B cell (primary cell): Measurements from ENCODE around the gene ARFGAP3. TPM values are rescaled to one million over a fixed set of nuclear protein-coding genes. Genes with fewer than 3 reads are reported as not detected.
A peak's percentile ranks its signal among the peaks of the same experiment; 100 is the strongest.

Experiments
- ATAC-seq: fragments of 200-7000 bp; cut with Tn5 transposase; one replicate; pipeline ENCODE4 v1.10.0; 2021; ENCODE audit warnings: low read depth, mild to moderate bottlenecking, moderate number of reproducible peaks, moderate library complexity
- CTCF ChIA-PET: fragments of 350-600 bp; sonication (Branson Sonifier 250); formaldehyde crosslinking; loops from one replicate; lab custom pipeline; 2021; ENCODE audit warnings: antibody characterized with exemption, inconsistent platforms; lab: Charles Lee
- POLR2A ChIA-PET: fragments of 350-600 bp; sonication (Branson Sonifier 250); formaldehyde crosslinking; loops from one replicate; lab custom pipeline; 2021; ENCODE audit warnings: antibody characterized with exemption; lab: Charles Lee
- DNase-seq: peaks from one replicate; pipeline ENCODE4 v3.0.0; 2013
- H2AFZ ChIP-seq: 2 replicates; pipeline ENCODE4 v1.6.1; 2012; ENCODE audit warnings: mild to moderate bottlenecking, low read depth, low read length; ENCODE audit not compliant: insufficient read depth, poor library complexity, severe bottlenecking
- H3K27ac ChIP-seq, 2 donors: 1 replicate in 1 of 2; 2 replicates in 1 of 2; pipeline ENCODE4 v1.5.1; 2012 to 2013; ENCODE audit warnings: low read length in 2 of 2, mild to moderate bottlenecking in 2 of 2, moderate library complexity in 1 of 2
- H3K27me3 ChIP-seq, 4 experiments: fragments of 200-600 bp in 1 of 4; sonication (generic) in 1 of 4; replicated peaks in 1 of 4; 1 replicate in 2 of 4; 2 replicates in 2 of 4; pipeline versions ENCODE4 v1.6.1 to v1.7.0; 2013 to 2016; ENCODE audit warnings: low read length in 3 of 4, mild to moderate bottlenecking in 2 of 4, mixed read lengths in 1 of 4, moderate library complexity in 1 of 4; ENCODE audit not compliant: insufficient read depth in 4 of 4, control insufficient read depth in 3 of 4; ENCODE audit errors: control extremely low read depth in 1 of 4
- H3K36me3 ChIP-seq, 2 experiments: replicated peaks in 1 of 2; 1 replicate in 1 of 2; 2 replicates in 1 of 2; pipeline versions ENCODE4 v1.6.1 to v1.7.1; 2013; ENCODE audit warnings: low read length in 1 of 2; ENCODE audit not compliant: insufficient read depth in 2 of 2, control insufficient read depth in 1 of 2; ENCODE audit errors: control extremely low read depth in 1 of 2, extremely low read depth in 1 of 2
- H3K4me1 ChIP-seq, 2 donors: fragments of 200-600 bp in 1 of 2; sonication (generic) in 1 of 2; 1 replicate in 1 of 2; 2 replicates in 1 of 2; pipeline versions ENCODE4 v1.5.1 to v1.6.1; 2013 to 2017; ENCODE audit warnings: low read length in 2 of 2; ENCODE audit not compliant: control insufficient read depth in 2 of 2, insufficient read depth in 2 of 2
- H3K4me2 ChIP-seq: replicated peaks from 2 replicates; pipeline ENCODE3; 2012; ENCODE audit warnings: mild to moderate bottlenecking, low read depth, low read length; ENCODE audit not compliant: poor library complexity, severe bottlenecking
- H3K4me3 ChIP-seq, 5 experiments: fragments of 200-600 bp in 1 of 5; sonication (generic) in 1 of 5; 1 replicate in 3 of 5; 2 replicates in 2 of 5; pipeline versions ENCODE4 v1.5.1 to v1.7.0; 2011 to 2016; ENCODE audit warnings: low read length in 4 of 5, mild to moderate bottlenecking in 4 of 5, low read depth in 2 of 5, control low read depth in 1 of 5, moderate library complexity in 1 of 5; ENCODE audit not compliant: insufficient read depth in 1 of 5; ENCODE audit errors: control extremely low read depth in 1 of 5, extremely low read depth in 1 of 5
- H3K79me2 ChIP-seq: fragments of 200-600 bp; sonication (generic); one replicate; pipeline ENCODE4 v1.6.0; 2016; ENCODE audit warnings: low read length; ENCODE audit not compliant: control insufficient read depth, insufficient read depth
- H3K9ac ChIP-seq: fragments of 200-600 bp; sonication (generic); 2 replicates; pipeline ENCODE4 v1.6.1; 2017; ENCODE audit warnings: mild to moderate bottlenecking, low read length, moderate library complexity
- H3K9me3 ChIP-seq, 3 donors: one replicate each; pipeline versions ENCODE4 v1.6.1 to v1.7.1; 2013; ENCODE audit warnings: low read length in 2 of 3; ENCODE audit not compliant: control insufficient read depth in 2 of 3, insufficient read depth in 1 of 3; ENCODE audit errors: control extremely low read depth in 1 of 3
- H4K20me1 ChIP-seq: 2 replicates; pipeline ENCODE4 v1.6.0; 2012; ENCODE audit warnings: mild to moderate bottlenecking, low read length; ENCODE audit not compliant: insufficient read depth, control insufficient read depth, poor library complexity, severe bottlenecking
- H3K27ac Mint-ChIP-seq: one replicate; pipeline ENCODE4 v1.8.0; 2021; ENCODE audit warnings: mixed read lengths
- H3K27me3 Mint-ChIP-seq: one replicate; pipeline ENCODE4 v1.8.0; 2021; ENCODE audit warnings: mixed read lengths
- H3K4me1 Mint-ChIP-seq: one replicate; pipeline ENCODE4 v1.8.0; 2021; ENCODE audit warnings: mixed read lengths
- H3K4me3 Mint-ChIP-seq: one replicate; pipeline ENCODE4 v1.8.0; 2021; ENCODE audit warnings: mixed read lengths
- H3K9me3 Mint-ChIP-seq: one replicate; pipeline ENCODE4 v1.8.0; 2022; ENCODE audit warnings: mixed read lengths; ENCODE audit not compliant: insufficient read depth
- EZH2 ChIP-seq: IDR thresholded peaks from 2 replicates; pipeline ENCODE4 v1.6.1; 2012; ENCODE audit warnings: borderline replicate concordance, low read depth, mild to moderate bottlenecking, moderate library complexity, low read length; ENCODE audit not compliant: insufficient read depth, poor library complexity, severe bottlenecking
- WGBS: methylation state at CpG from one replicate; pipeline ENCODE4 v1.1.5; 2013; ENCODE audit warnings: missing lambda C conversion rate; ENCODE audit not compliant: insufficient coverage; 5-methylcytosine and 5-hydroxymethylcytosine counted together
- intact Hi-C: fragments of 100-400 bp; cut with micrococcal nuclease; formaldehyde crosslinking; loops from one replicate; pipeline ENCODE4 v1.10.0; 2022
- polyA plus RNA-seq: library from polyadenylated mRNA; depleted of rRNA; stranded (reverse); fragments of >200 nt; gene quantifications from 2 replicates; pipeline ENCODE4 v1.2.3, GENCODE V29; 2012
- total RNA-seq, 2 donors: library from RNA; stranded (reverse); fragments of 120-200 nt in 1 of 2; gene quantifications; 1 replicate in 1 of 2; 2 replicates in 1 of 2; pipeline versions ENCODE4 v1.2.3 to v1.2.4, GENCODE V29; 2013 to 2022
- TF ChIP-seq, protein P1 (sequence below): fragments of 200-600 bp; IDR thresholded peaks from one replicate; pipeline ENCODE4 v1.8.0; 2022; ENCODE audit warnings: antibody characterized with exemption, mild to moderate bottlenecking

ARFGAP3 gene
- total and polyA plus RNA-seq, 2 donors (not counting 1 experiment from before 2014, with no cell fraction given), result 10.7 to 33.2 TPM

DNA sequence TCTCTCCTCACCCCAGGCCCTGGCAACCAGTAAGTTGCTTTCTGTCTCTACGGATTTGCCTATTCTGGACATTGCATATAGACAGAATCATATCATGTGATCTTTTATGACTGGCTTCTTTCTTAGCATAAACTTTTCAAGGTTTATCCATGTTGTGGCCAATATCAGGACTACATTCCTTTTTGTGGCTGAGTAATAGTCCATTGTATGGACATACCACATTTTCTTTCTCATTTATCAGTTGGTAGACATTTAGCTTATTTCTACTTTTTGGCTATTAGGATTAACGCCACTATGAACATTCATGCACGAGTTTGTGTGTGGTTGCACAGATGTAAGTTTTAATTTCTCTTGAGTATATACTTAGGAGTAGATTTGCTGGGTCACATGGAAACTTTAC lies 35.7 kb downstream of the ARFGAP3 start:
- Histone ChIP-seq H3K9ac (no peak overlapping the region), H3K4me2 (no peak overlapping the region), H3K36me3 (peaks cover 5 to 20% of the 10 kb centered on the region in 2 experiments), H3K4me3 (no peak overlapping the region), H3K27ac (no peak overlapping the region), H4K20me1 (no peaks in the 10 kb centered on the region), H3K4me1 (peaks cover 0 to 4% of the 10 kb centered on the region in 2 donors), H3K79me2 (no peaks in the 10 kb centered on the region), H3K27me3 (no peaks in the 10 kb centered on the region), H3K9me3 (peaks cover 0 to 2% (median 0%) of the 10 kb centered on the region in 3 donors), H2AFZ (no peak overlapping the region)
- intact Hi-C loops, result loop anchor here (2.0 kb wide), 2 partner anchors 41 to 201 kb away; no protein-coding TSS in a partner anchor
- Mint-ChIP-seq H3K4me1 (peaks cover 4% of the 10 kb centered on the region), H3K4me3 (no peak overlapping the region), H3K9me3 (peaks cover 2% of the 10 kb centered on the region), H3K27ac (no peak overlapping the region), H3K27me3 (no peaks in the 10 kb centered on the region)
- ATAC-seq (no peak), DNase-seq (no peak)
- no CpG with 5 or more reads among the region's 3 CpGs for WGBS
- TF ChIP-seq, protein P1, sequence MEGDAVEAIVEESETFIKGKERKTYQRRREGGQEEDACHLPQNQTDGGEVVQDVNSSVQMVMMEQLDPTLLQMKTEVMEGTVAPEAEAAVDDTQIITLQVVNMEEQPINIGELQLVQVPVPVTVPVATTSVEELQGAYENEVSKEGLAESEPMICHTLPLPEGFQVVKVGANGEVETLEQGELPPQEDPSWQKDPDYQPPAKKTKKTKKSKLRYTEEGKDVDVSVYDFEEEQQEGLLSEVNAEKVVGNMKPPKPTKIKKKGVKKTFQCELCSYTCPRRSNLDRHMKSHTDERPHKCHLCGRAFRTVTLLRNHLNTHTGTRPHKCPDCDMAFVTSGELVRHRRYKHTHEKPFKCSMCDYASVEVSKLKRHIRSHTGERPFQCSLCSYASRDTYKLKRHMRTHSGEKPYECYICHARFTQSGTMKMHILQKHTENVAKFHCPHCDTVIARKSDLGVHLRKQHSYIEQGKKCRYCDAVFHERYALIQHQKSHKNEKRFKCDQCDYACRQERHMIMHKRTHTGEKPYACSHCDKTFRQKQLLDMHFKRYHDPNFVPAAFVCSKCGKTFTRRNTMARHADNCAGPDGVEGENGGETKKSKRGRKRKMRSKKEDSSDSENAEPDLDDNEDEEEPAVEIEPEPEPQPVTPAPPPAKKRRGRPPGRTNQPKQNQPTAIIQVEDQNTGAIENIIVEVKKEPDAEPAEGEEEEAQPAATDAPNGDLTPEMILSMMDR, result no peak
- no peak for TF ChIP-seq EZH2
- ChIA-PET POLR2A (interaction anchor here (1.6 kb wide), 1 partner anchor 207 kb away, joined by 4 read pairs; the partner anchor contains the start of gene POLDIP3), CTCF (interaction anchor here (0.6 to 1.9 kb wide), 4 partner anchors 15 to 203 kb away, joined by 3 to 5 read pairs (median 4); no protein-coding TSS in a partner anchor)

GRCh38 chr22:42820045-42820763 lies 36.9 kb downstream of the ARFGAP3 start:
- Histone ChIP-seq H3K4me2 (no peak overlapping the region), H3K4me1 (peaks cover 0 to 4% of the 10 kb centered on the region in 2 donors), H3K79me2 (no peaks in the 10 kb centered on the region), H3K36me3 (peaks cover 9 to 24% of the 10 kb centered on the region in 2 experiments), H3K9me3 (peaks cover 0 to 2% (median 0%) of the 10 kb centered on the region in 3 donors), H3K4me3 (no peak overlapping the region), H4K20me1 (no peaks in the 10 kb centered on the region), H3K9ac (no peak overlapping the region), H2AFZ (no peak overlapping the region), H3K27me3 (no peaks in the 10 kb centered on the region), H3K27ac (no peak overlapping the region)
- DNase-seq, result peak; percentile 70
- WGBS, result 74% methylated on average over 4 of the region's 9 CpGs
- Mint-ChIP-seq H3K4me3 (no peak overlapping the region), H3K4me1 (peaks cover 4% of the 10 kb centered on the region), H3K9me3 (peaks cover 2% of the 10 kb centered on the region), H3K27me3 (no peaks in the 10 kb centered on the region), H3K27ac (no peak overlapping the region)
- no peak for ATAC-seq
- intact Hi-C loops, result loop anchor here (1.0 to 2.0 kb wide), 3 partner anchors 39 to 199 kb away; no protein-coding TSS in a partner anchor
- ChIA-PET POLR2A (interaction anchor here (1.6 kb wide), 1 partner anchor 206 kb away, joined by 4 read pairs; the partner anchor contains the start of gene POLDIP3), CTCF (interaction anchor here (0.6 to 2.2 kb wide), 19 partner anchors 13 to 205 kb away, joined by 3 to 15 read pairs (median 4); partner anchors contain the start of gene POLDIP3)
- TF ChIP-seq EZH2, result no peak
- TF ChIP-seq, protein P1, result peak; percentile 60
